HG02571 (cell line): ENCODE measurements around the gene MEF2A.
"Not testable (repeated sequence)": the region's sequence is repeated elsewhere in the genome, so short reads cannot be mapped to it uniquely, and the experiment has no call there.

Source experiments
- ATAC-seq: cut with Tn5 transposase; IDR thresholded peaks from one replicate; pipeline ENCODE4 v1.9.1; 2021; ENCODE audit warnings: mild to moderate bottlenecking, moderate library complexity; ENCODE audit not compliant: unreplicated experiment

The MEF2A gene

DNA sequence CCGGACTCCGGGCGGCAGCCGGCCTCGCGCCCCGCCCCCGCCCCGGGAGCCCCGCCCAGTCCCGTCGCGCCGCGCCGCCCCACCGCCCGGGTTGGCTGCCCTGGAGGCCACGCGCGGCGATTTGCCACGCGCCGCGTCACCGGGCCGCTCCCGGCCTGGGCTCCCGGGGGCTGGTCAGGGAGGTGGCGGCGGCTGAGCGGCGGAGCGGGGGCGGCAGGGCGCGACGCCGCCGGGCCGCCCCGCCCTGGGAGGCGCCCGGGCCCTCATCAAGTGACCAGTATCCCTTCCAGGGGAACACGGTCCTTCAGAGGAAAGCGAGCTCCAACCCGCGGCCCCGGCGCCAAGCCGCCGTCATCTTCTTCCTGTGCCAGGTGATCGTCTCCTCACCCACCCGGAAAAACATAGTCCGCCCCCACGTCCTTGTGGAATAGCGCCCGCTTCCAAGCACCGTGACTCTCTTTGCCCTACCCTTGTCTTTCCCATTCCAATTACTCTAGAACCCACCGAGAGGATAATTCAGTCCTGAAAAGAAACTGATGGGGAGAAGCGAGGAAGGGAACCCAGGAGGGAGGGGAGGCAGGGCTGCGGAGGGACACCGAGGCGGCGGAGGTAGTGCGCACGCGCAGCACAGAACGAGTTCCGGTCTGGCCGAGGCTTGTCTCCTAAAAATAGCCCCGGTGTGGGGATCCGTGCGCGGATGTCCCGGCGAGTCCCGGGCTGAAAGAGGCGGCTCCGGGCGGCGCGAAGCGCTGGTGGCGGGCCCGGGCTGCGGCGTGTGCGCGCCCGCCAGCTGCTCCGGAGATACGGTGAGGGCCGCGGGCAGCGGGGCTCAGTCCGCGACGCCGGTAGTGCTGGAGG lies at the start of gene MEF2A:
Gene MEF2A (plus strand): TSS at position 686 of the 858 bp plus-strand sequence. CDS start 67,136 bp downstream, outside the sequence.
- peak; percentile 35 for ATAC-seq

DNA sequence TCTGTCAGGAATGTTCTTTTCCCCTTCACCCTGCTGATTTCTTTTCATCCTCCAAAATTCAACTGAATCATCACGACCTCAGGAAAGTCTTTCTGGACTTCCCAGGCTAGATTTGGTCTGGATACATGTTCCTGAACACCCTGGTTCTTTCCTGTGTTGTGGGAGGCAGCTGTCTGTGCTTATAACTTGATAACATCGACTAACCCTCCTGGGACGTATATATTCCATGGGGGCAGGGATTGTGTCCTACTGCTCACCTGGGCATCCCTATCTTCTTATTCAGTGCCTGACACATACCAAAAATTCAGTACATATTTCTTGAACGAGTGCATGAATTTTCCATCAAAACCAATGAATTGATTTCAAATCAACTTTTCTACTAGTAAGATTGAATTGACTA lies 47.6 kb upstream of the MEF2A start:
- ATAC-seq: no peak

DNA sequence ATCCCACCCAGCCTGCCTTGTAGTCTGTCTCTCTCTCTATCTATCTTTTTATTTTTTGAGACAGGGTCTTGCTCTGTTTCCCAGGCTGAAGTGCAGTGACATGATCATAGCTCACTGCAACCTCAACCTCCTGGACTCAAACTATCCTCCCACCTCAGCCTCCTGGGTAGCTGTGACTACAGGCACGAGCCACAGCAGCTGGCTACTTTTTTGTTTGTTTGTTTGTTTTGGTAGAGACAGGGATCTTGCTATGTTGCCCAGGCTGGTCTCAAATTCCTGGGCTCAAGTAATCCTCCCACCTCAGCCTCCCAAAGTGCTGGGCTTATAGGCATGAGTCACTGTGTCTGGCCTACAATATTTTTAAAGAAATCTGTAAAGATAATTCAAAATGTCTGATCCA lies 46.4 kb upstream of the MEF2A start:
- not testable (repeated sequence) for ATAC-seq

- ATAC-seq: no peak
Observed at GRCh38 chr15:99522288-99522687, 43.5 kb upstream of the MEF2A start.

GRCh38 chr15:99526176-99526575 lies 39.6 kb upstream of the MEF2A start:
- ATAC-seq: no peak

GRCh38 chr15:99526671-99527070 lies 39.1 kb upstream of the MEF2A start:
- ATAC-seq: no peak

GRCh38 chr15:99536422-99537040 lies 29.3 kb upstream of the MEF2A start:
- ATAC-seq: no peak

GRCh38 chr15:99537344-99537743 lies 28.4 kb upstream of the MEF2A start:
- no peak for ATAC-seq

DNA sequence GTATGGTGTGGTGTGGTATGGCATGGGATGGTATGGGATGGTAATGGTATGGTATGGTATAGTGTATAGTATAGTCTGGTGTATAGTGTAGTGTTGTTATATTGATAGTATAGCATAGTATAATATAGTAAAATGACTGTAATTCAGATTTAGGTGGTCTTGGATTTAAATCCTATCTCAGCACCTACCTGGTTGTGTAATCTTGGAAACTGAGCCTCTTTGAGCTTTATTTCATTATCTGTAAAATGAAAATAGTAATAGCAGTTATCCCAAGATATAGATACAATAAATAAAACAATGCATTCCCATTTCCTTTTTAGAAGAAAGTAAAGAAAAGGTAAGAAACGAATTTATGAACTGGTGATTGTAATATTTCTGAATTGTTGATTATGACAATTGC lies 27.5 kb upstream of the MEF2A start:
- no peak for ATAC-seq

GRCh38 chr15:99542828-99543227 lies 23.0 kb upstream of the MEF2A start:
- no peak for ATAC-seq

- no peak for ATAC-seq
Observed at GRCh38 chr15:99545605-99546004, 20.2 kb upstream of the MEF2A start.

DNA sequence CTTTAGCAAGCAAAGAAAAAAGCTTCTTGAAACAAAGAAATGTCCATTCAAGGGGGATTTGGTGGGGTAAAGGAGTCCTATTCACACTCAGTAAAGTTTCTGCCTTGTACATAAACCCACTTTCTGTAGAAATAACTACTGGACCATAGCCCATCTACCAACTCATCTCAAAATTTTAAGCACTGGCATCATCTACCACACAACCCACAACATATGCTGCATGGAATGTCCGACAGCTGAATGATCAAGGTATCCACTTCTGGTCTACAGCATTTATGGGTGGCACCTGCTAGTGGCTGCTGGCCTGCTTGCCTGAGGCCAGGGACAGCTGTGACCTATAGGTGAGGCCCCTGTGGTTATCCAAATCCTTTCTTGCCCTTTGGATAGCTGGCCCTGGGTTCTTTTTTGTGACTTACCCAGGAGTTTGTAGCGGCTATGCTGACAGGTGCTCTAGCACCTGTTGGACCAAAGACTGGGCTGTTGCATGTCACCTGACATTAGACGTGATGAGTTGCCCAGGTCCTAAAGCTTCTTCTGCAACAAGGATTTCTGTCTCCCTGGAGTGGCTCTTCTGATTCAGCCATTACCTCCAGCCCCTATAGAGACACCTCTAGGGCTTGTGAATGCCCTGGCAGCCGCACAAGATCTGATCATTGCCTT lies 19.2 kb upstream of the MEF2A start:
- no peak for ATAC-seq

- ATAC-seq: no peak
Observed at GRCh38 chr15:99547517-99547916, 18.3 kb upstream of the MEF2A start.

DNA sequence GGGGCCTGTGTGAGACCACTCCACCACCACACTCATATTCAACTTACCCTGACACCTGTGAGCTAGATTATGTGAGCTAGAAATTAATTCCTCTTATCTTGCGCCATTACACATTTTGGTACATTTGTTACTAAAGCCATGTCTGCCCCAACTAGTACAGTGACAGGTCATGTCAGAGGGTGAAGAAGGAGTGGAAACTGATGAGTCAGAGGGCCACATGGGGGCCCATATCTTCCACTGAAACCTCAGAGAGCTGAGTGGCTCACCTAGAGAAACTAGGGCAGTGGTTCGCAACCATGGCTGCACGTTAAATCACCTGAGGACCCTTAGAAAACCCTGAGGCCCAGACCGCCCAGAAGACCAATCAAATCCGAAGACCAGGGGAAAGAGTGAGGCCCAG lies 15.7 kb upstream of the MEF2A start:
- no peak for ATAC-seq

DNA sequence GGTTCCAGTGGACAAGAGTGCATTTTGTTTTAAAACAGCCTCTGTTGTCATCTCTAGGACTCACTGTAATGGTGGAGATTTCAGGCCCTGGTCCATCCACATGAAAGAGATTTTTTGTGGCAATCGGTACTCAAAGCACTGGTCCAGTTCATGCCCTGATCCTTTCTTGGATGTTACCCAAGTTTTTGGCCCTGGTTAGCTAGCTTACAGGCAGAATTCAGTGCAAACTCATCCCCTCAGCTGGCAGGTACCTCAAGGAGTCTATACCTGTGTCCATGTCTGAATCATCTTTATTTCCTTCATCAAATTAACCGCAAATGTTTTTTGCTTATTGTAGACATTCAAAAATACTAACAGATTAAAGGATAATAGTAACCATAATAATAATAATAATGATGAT lies 13.7 kb upstream of the MEF2A start:
- no peak for ATAC-seq

DNA sequence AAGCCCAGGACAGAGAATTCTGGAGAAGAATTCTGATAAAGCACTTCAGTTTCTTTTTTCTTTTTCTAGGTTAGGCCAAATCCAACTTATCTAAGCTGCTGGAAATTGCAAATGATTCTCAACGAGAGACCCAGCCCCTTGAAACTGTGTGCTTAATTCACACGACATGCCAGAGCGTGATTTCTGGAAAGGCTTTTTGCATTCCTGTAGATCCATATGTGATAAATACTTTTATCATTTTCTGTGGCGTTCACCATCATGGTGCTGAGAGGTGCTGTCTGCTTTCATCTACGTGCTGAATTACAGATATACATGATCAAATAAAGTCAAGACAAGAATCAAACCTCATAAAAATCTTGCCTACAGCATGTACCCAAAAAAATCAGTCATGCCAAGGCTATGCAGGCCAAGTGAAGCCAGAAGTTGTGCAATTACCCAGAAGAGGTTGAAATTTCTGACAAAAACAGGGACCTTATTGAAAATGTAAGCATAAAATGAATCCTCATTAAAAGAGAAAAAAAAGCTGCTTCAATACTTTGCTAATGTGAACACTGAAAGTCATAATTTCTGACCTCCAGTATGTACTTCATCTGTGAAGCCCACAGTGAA lies 10.8 kb upstream of the MEF2A start:
- ATAC-seq: no peak

DNA sequence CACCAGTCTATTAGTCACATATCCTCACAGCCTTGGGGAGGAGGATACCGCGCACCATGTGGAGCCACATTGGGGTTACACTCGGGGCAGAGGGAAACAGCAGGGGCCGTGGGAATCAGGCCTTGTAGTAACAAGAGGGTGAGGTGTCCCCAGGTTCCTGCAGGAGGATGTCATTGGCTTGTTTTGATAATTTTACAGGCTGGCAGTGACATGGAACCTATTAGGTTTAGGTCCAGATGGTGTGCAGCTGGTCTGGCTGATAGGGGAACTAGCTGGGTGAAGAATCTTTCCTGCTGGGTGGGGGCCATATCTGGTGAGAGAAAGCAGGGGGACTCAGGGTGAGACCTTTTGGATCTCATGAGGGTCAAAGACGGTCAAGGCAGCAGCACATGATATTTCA lies 9.8 kb upstream of the MEF2A start:
- ATAC-seq: no peak

GRCh38 chr15:99556578-99556977 lies 9.2 kb upstream of the MEF2A start:
- ATAC-seq: no peak

DNA sequence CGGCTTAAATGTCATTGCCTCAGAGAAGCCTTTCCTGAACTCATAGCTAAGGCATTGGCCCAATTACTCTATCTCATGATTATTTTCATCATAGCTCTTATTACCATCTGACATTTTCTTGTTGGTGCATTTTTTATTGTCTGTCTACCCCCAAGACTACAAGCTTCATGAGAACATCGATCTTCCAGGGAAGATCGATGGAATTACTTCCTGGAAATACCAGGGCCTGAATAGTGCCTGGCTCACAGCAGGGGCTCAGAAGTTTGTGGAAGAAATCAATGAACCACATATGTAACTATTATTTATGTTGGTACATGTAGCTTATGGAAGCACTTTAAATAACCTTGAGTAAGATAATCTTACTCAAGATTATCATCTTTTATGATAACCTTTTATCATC lies 7.7 kb upstream of the MEF2A start:
- no peak for ATAC-seq

- ATAC-seq: no peak
Observed at GRCh38 chr15:99558571-99558970, 7.2 kb upstream of the MEF2A start.

GRCh38 chr15:99561476-99562230 lies 4.1 kb upstream of the MEF2A start:
- no peak for ATAC-seq
